K562 (cell line): Measurements from ENCODE around the gene OXSR1. TPM values are rescaled to one million over a fixed set of nuclear protein-coding genes. Genes with fewer than 3 reads are reported as not detected.
A peak's percentile ranks its signal among the peaks of the same experiment; 100 is the strongest.

Experiments used
- BHLHE40 ChIP-seq: IDR thresholded peaks from 2 replicates; pipeline ENCODE4 v1.6.1; 2011; ENCODE audit warnings: low read length, improper control_type of control experiment
- CBFB ChIP-seq: sonication (generic); formaldehyde crosslinking; IDR thresholded peaks from 2 replicates; pipeline ENCODE4 v1.4.0; 2020; ENCODE audit warnings: mild to moderate bottlenecking, missing genetic modification reagents
- CREBBP ChIP-seq: IDR thresholded peaks from one replicate; pipeline ENCODE4 v1.6.1; 2012; ENCODE audit warnings: low read depth, mild to moderate bottlenecking, control low read depth, inconsistent platforms, low read length
- DACH1 ChIP-seq: fragments of 450-650 bp; IDR thresholded peaks from 2 replicates; pipeline ENCODE4 v1.6.1; 2018; ENCODE audit not compliant: partially characterized antibody
- FOXP1 ChIP-seq: sonication (generic); formaldehyde crosslinking; IDR thresholded peaks from 2 replicates; pipeline ENCODE4 v1.8.0; 2022; ENCODE audit warnings: mild to moderate bottlenecking, missing genetic modification reagents
- GATAD2A ChIP-seq: fragments of 450-650 bp; IDR thresholded peaks from 2 replicates; pipeline ENCODE4 v1.6.1; 2017
- JUNB ChIP-seq: fragments of 450-650 bp; formaldehyde crosslinking; conservative IDR thresholded peaks from 2 replicates; pipeline ENCODE4 v1.4.0; 2020; ENCODE audit warnings: mild to moderate bottlenecking
- JUND ChIP-seq, 2 experiments: IDR thresholded peaks; 2 replicates in 1 of 2; 3 replicates in 1 of 2; pipeline ENCODE4 v1.6.1; 2011; ENCODE audit warnings: borderline replicate concordance in 2 of 2, low read depth in 2 of 2, low read length in 2 of 2, improper control_type of control experiment in 1 of 2, missing biosample characterization in 1 of 2, missing genetic modification characterization in 1 of 2, missing genetic modification reagents in 1 of 2
- KLF10 ChIP-seq: fragments of 250-450 bp; sonication (Bioruptor Pico); IDR thresholded peaks from 2 replicates; pipeline ENCODE4 v1.6.1; 2021; ENCODE audit warnings: matching md5 sums
- KLF6 ChIP-seq: fragments of 250-450 bp; sonication (Bioruptor Pico); IDR thresholded peaks from 2 replicates; pipeline ENCODE4 v1.4.0; 2020; ENCODE audit warnings: mild to moderate bottlenecking, moderate library complexity, borderline replicate concordance
- MCM2 ChIP-seq: fragments of 450-650 bp; IDR thresholded peaks from 2 replicates; pipeline ENCODE4 v1.6.1; 2017; ENCODE audit warnings: low read depth, mild to moderate bottlenecking
- PRPF4 ChIP-seq: fragments of 200-400 bp; formaldehyde crosslinking; IDR thresholded peaks from one replicate; pipeline ENCODE4 v1.6.1; 2017; ENCODE audit warnings: low read length, low read depth, mild to moderate bottlenecking; ENCODE audit not compliant: insufficient read depth, poor library complexity, severe bottlenecking
- PTBP1 ChIP-seq: fragments of 200-400 bp; formaldehyde crosslinking; IDR thresholded peaks from 2 replicates; pipeline ENCODE4 v1.6.1; 2017; ENCODE audit warnings: low read depth, low read length
- RFX1 ChIP-seq: fragments of 450-650 bp; IDR thresholded peaks from 2 replicates; pipeline ENCODE4 v1.6.1; 2016; ENCODE audit warnings: mild to moderate bottlenecking, moderate library complexity
- SAP30 ChIP-seq: fragments of 200-600 bp; sonication (generic); IDR thresholded peaks from 2 replicates; pipeline ENCODE4 v1.6.1; 2012; ENCODE audit warnings: borderline replicate concordance, low read depth, mild to moderate bottlenecking, moderate library complexity, low read length, control low read depth, inconsistent platforms; ENCODE audit not compliant: insufficient read depth, poor library complexity, severe bottlenecking
- SLC30A9 ChIP-seq: fragments of 250-450 bp; sonication (Bioruptor Pico); IDR thresholded peaks from 2 replicates; pipeline ENCODE4 v1.8.0; 2022; ENCODE audit warnings: mild to moderate bottlenecking, moderate library complexity
- SMARCE1 ChIP-seq: fragments of 450-650 bp; IDR thresholded peaks from 2 replicates; pipeline ENCODE4 v1.7.1; 2016; ENCODE audit warnings: mild to moderate bottlenecking
- SOX6 ChIP-seq: fragments of 450-650 bp; IDR thresholded peaks from 2 replicates; pipeline ENCODE4 v1.6.1; 2014; ENCODE audit warnings: mild to moderate bottlenecking
- TEAD2 ChIP-seq: fragments of 450-650 bp; IDR thresholded peaks from 2 replicates; pipeline ENCODE4 v1.6.1; 2016; ENCODE audit warnings: missing genetic modification characterization, control low read depth, missing compliant biosample characterization
- ZNF764 ChIP-seq: fragments of 250-450 bp; sonication (Bioruptor Pico); IDR thresholded peaks from 2 replicates; pipeline ENCODE4 v1.4.0; 2020; ENCODE audit warnings: low read depth, mild to moderate bottlenecking, moderate library complexity
- ZZZ3 ChIP-seq: fragments of 450-650 bp; IDR thresholded peaks from 2 replicates; pipeline ENCODE4 v1.6.1; 2016; ENCODE audit warnings: antibody characterized with exemption, mild to moderate bottlenecking, moderate library complexity
- polyA plus RNA-seq, 8 experiments: library from polyadenylated mRNA; depleted of rRNA in 4 of 8; stranded (reverse) in 5 of 8; unstranded in 3 of 8; fragments of >200 nt; fragmentation: Nextera tagmentation in 2 of 8; fragmentation: Illumina TruSeq in 1 of 8; extraction: Ambion mirVana in 2 of 8; extraction: Trizol in 1 of 8; gene quantifications; 2 replicates each; pipeline versions ENCODE4 v1.2.1 to v1.2.3, GENCODE V29; 2011 to 2014; ENCODE audit warnings: inconsistent platforms in 1 of 8, missing spikeins in 1 of 8
- total RNA-seq, 7 experiments: library from RNA; depleted of rRNA in 6 of 7; stranded (reverse); fragments of >200 nt in 6 of 7; fragmentation: Illumina TruSeq in 2 of 7; extraction: Trizol in 2 of 7; gene quantifications; 2 replicates each; pipeline versions ENCODE4 v1.2.1 to v1.2.3, GENCODE V29; 2011 to 2021; ENCODE audit warnings: low replicate concordance in 1 of 7
- TF ChIP-seq, protein P1 (sequence below): fragments of 250-450 bp; sonication (Bioruptor Pico); IDR thresholded peaks from 2 replicates; pipeline ENCODE4 v1.5.0; 2021; ENCODE audit warnings: mild to moderate bottlenecking, borderline replicate concordance
- TF ChIP-seq, protein P2 (sequence below): fragments of 450-650 bp; formaldehyde crosslinking; IDR thresholded peaks from 2 replicates; pipeline ENCODE4 v1.4.0; 2020; ENCODE audit warnings: mild to moderate bottlenecking
- TF ChIP-seq, protein P3 (sequence below): fragments of 450-650 bp; IDR thresholded peaks from 2 replicates; pipeline ENCODE4 v1.6.1; 2018; ENCODE audit not compliant: partially characterized antibody

Gene OXSR1
- total and polyA plus RNA-seq, 9 of the 15 experiments (the other 6 are each of a cell fraction or from before 2014, with no cell fraction given), result 15.7 to 87.6 (median 48.7) TPM

DNA sequence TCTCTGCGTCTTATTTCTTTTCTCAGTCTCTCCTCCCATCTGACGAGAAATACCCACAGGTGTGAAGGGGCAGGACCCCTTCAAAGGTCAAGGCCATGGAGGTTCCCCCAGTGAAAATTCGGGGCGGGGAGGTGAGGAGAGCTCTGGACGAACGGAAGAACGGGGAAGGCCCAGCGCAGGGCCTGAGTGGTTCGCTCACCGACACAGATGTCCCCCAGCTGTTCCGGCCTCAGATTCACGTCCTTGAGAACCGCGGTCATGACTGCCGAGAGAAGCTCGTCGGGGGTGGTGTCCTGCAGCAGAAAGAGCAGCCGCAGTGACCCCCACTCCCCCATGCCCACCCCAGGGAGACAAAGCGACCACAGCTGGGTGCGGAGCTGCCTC, 29.0 kb upstream of the OXSR1 start (continued):
- TF ChIP-seq, protein P1, sequence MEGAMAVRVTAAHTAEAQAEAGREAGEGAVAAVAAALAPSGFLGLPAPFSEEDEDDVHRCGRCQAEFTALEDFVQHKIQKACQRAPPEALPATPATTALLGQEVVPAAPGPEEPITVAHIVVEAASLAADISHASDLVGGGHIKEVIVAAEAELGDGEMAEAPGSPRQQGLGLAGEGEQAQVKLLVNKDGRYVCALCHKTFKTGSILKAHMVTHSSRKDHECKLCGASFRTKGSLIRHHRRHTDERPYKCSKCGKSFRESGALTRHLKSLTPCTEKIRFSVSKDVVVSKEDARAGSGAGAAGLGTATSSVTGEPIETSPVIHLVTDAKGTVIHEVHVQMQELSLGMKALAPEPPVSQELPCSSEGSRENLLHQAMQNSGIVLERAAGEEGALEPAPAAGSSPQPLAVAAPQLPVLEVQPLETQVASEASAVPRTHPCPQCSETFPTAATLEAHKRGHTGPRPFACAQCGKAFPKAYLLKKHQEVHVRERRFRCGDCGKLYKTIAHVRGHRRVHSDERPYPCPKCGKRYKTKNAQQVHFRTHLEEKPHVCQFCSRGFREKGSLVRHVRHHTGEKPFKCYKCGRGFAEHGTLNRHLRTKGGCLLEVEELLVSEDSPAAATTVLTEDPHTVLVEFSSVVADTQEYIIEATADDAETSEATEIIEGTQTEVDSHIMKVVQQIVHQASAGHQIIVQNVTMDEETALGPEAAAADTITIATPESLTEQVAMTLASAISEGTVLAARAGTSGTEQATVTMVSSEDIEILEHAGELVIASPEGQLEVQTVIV (CRISPR knock-in tag), result no peak
- no peak for TF ChIP-seq ZZZ3
- no peak for TF ChIP-seq TEAD2 (tag)
- no peak for TF ChIP-seq KLF10 (CRISPR knock-in tag)
- TF ChIP-seq GATAD2A, result no peak
- TF ChIP-seq FOXP1 (CRISPR knock-in tag), result no peak
- TF ChIP-seq JUNB (CRISPR knock-in tag), result no peak
- TF ChIP-seq MCM2, result no peak
- TF ChIP-seq, protein P2, sequence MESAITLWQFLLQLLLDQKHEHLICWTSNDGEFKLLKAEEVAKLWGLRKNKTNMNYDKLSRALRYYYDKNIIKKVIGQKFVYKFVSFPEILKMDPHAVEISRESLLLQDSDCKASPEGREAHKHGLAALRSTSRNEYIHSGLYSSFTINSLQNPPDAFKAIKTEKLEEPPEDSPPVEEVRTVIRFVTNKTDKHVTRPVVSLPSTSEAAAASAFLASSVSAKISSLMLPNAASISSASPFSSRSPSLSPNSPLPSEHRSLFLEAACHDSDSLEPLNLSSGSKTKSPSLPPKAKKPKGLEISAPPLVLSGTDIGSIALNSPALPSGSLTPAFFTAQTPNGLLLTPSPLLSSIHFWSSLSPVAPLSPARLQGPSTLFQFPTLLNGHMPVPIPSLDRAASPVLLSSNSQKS (CRISPR knock-in tag), result no peak
- TF ChIP-seq, protein P3, sequence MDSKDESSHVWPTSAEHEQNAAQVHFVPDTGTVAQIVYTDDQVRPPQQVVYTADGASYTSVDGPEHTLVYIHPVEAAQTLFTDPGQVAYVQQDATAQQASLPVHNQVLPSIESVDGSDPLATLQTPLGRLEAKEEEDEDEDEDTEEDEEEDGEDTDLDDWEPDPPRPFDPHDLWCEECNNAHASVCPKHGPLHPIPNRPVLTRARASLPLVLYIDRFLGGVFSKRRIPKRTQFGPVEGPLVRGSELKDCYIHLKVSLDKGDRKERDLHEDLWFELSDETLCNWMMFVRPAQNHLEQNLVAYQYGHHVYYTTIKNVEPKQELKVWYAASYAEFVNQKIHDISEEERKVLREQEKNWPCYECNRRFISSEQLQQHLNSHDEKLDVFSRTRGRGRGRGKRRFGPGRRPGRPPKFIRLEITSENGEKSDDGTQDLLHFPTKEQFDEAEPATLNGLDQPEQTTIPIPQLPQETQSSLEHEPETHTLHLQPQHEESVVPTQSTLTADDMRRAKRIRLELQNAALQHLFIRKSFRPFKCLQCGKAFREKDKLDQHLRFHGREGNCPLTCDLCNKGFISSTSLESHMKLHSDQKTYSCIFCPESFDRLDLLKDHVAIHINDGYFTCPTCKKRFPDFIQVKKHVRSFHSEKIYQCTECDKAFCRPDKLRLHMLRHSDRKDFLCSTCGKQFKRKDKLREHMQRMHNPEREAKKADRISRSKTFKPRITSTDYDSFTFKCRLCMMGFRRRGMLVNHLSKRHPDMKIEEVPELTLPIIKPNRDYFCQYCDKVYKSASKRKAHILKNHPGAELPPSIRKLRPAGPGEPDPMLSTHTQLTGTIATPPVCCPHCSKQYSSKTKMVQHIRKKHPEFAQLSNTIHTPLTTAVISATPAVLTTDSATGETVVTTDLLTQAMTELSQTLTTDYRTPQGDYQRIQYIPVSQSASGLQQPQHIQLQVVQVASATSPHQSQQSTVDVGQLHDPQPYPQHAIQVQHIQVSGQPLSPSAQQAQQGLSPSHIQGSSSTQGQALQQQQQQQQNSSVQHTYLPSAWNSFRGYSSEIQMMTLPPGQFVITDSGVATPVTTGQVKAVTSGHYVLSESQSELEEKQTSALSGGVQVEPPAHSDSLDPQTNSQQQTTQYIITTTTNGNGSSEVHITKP, result no peak
- no peak for TF ChIP-seq BHLHE40
- no peak for TF ChIP-seq SOX6
- TF ChIP-seq PRPF4, result no peak
- TF ChIP-seq CREBBP, result no peak
- TF ChIP-seq ZNF764 (CRISPR knock-in tag), result no peak
- 0 out of 2 replicates have a peak, but pooled peaks have one; percentile 70 for TF ChIP-seq CBFB (CRISPR knock-in tag)
- TF ChIP-seq PTBP1, result no peak
- TF ChIP-seq JUND (IDR thresholded peaks at IDR 0.05; ENCODE audit: borderline replicate concordance, low read depth, low read length), result no peak
- no peak for TF ChIP-seq JUND (tag; IDR thresholded peaks at IDR 0.05; ENCODE audit: borderline replicate concordance, low read depth, low read length)
- TF ChIP-seq RFX1, result no peak
- TF ChIP-seq SLC30A9, result no peak
- peak; percentile 53 for TF ChIP-seq DACH1
- 0 out of 2 replicates have a peak, but pooled peaks have one; percentile 13 for TF ChIP-seq SMARCE1
- peak; percentile 21 for TF ChIP-seq SAP30
- TF ChIP-seq KLF6 (CRISPR knock-in tag), result no peak
